ENCODE results near the gene MYH6.

The MYH6 gene

GRCh38 chr14:23375527-23376251 lies 32.4 kb downstream of the MYH6 start:
- DNase-seq, result no peak

GRCh38 chr14:23373041-23373440 lies 35.0 kb downstream of the MYH6 start:
- no peak for DNase-seq

GRCh38 chr14:23372509-23372908 lies 35.6 kb downstream of the MYH6 start, which contains the start of gene IL25:
Gene IL25 (plus strand): TSS chr14:23372809.
- DNase-seq, result no peak

- DNase-seq, result no peak
Measured at GRCh38 chr14:23371865-23372264, 36.2 kb downstream of the MYH6 start.

GRCh38 chr14:23370221-23370620 lies 37.9 kb downstream of the MYH6 start:
- no peak for DNase-seq

- DNase-seq, result no peak
Measured at GRCh38 chr14:23366426-23366921, 41.6 kb downstream of the MYH6 start.

GRCh38 chr14:23365732-23366425 lies 42.2 kb downstream of the MYH6 start:
- DNase-seq, result no peak

- no peak for DNase-seq
Measured at GRCh38 chr14:23365036-23365731, 42.9 kb downstream of the MYH6 start, which contains the start of gene EFS. Gene EFS (minus strand): TSS chr14:23365172. CDS start chr14:23365025, 147 bp downstream.

GRCh38 chr14:23364164-23365035 lies 43.7 kb downstream of the MYH6 start:
- no peak for DNase-seq

- no peak for DNase-seq
Measured at GRCh38 chr14:23362200-23362599, 45.9 kb downstream of the MYH6 start.

GRCh38 chr14:23361763-23362162 lies 46.3 kb downstream of the MYH6 start:
- no peak for DNase-seq

GRCh38 chr14:23361320-23361719 lies 46.8 kb downstream of the MYH6 start:
- no peak for DNase-seq

GRCh38 chr14:23360496-23360895 lies 47.6 kb downstream of the MYH6 start:
- no peak for DNase-seq

GRCh38 chr14:23359722-23360447 lies 48.2 kb downstream of the MYH6 start:
- no peak for DNase-seq

GRCh38 chr14:23359167-23359626 lies 48.9 kb downstream of the MYH6 start:
- DNase-seq, result no peak

GRCh38 chr14:23358553-23359166 lies 49.4 kb downstream of the MYH6 start:
- DNase-seq, result no peak

- DNase-seq, result no peak
Measured at GRCh38 chr14:23358042-23358441, 50.0 kb downstream of the MYH6 start.

- no peak for DNase-seq
Measured at GRCh38 chr14:23357261-23357660, 50.8 kb downstream of the MYH6 start.

- no peak for DNase-seq
Measured at GRCh38 chr14:23356662-23357061, 51.4 kb downstream of the MYH6 start.

GRCh38 chr14:23355871-23356435 lies 52.1 kb downstream of the MYH6 start:
- no peak for DNase-seq

- DNase-seq, result no peak
Measured at GRCh38 chr14:23354990-23355389, 53.1 kb downstream of the MYH6 start.
